ENCODE measurements around the gene CSE1L.
A peak's percentile ranks its signal among the peaks of the same experiment; 100 is the strongest.
"Not testable (repeated sequence)": the region's sequence is repeated elsewhere in the genome, so short reads cannot be mapped to it uniquely, and the experiment has no call there.

CSE1L gene

GRCh38 chr20:49046087-49046900 is at the start of gene CSE1L:
Gene CSE1L (plus strand): TSS chr20:49046312. CDS start chr20:49058464, 12,152 bp downstream.
- DNase-seq = peak; percentile 86 to 98

GRCh38 chr20:48999890-49000870 is 45.9 kb upstream of the CSE1L start:
- DNase-seq = peak in 1 of 2 experiments; percentile 6

- no peak for DNase-seq
These were observed 44.4 kb upstream of the CSE1L start for GRCh38 chr20:49001741-49002140.

- DNase-seq = no peak
These were observed 39.6 kb upstream of the CSE1L start for GRCh38 chr20:49006446-49006980.

- DNase-seq = peak in 1 of 2 experiments; percentile 29
These were observed 36.0 kb upstream of the CSE1L start for GRCh38 chr20:49009899-49010631.

- no peak for DNase-seq
These were observed 21.9 kb upstream of the CSE1L start for GRCh38 chr20:49024220-49024619.

- DNase-seq = not testable (repeated sequence)
These were observed 17.9 kb upstream of the CSE1L start for GRCh38 chr20:49028177-49028576.

GRCh38 chr20:49028684-49029083 is 17.4 kb upstream of the CSE1L start:
- peak in 1 of 2 experiments; percentile 25 for DNase-seq

GRCh38 chr20:49029203-49029602 is 16.9 kb upstream of the CSE1L start:
- DNase-seq = no peak

- DNase-seq = no peak
These were observed 15.0 kb upstream of the CSE1L start for GRCh38 chr20:49030954-49031619.

GRCh38 chr20:49032455-49032854 is 13.7 kb upstream of the CSE1L start:
- DNase-seq = no peak

GRCh38 chr20:49034070-49034732 is 11.9 kb upstream of the CSE1L start:
- no peak for DNase-seq

GRCh38 chr20:49037962-49038387 is 8.1 kb upstream of the CSE1L start:
- DNase-seq = no peak

- no peak for DNase-seq
These were observed 6.3 kb upstream of the CSE1L start for GRCh38 chr20:49039854-49040253.

GRCh38 chr20:49043000-49043399 is 3.1 kb upstream of the CSE1L start:
- no peak for DNase-seq

GRCh38 chr20:49045440-49046086 is 549 bp upstream of the CSE1L start:
- peak in 1 of 2 experiments; percentile 29 for DNase-seq

- no peak for DNase-seq
These were observed 6.2 kb downstream of the CSE1L start for GRCh38 chr20:49052334-49052733.

GRCh38 chr20:49054056-49054643 is 8.0 kb downstream of the CSE1L start:
- DNase-seq = no peak

GRCh38 chr20:49063279-49063678 is 17.2 kb downstream of the CSE1L start:
- no peak for DNase-seq

- no peak for DNase-seq
These were observed 28.4 kb downstream of the CSE1L start for GRCh38 chr20:49074521-49074920.
